Spinal cord (tissue), 10 donors: ENCODE results near the gene EXOSC6. TPM values are rescaled to one million over a fixed set of nuclear protein-coding genes. Genes with fewer than 3 reads are reported as not detected.
"Not testable (repeated sequence)": the region's sequence is repeated elsewhere in the genome, so short reads cannot be mapped to it uniquely, and the experiment has no call there.

Experiments used
- DNase-seq, 6 donors: peaks; one replicate each; pipeline versions ENCODE4 v3.0.0 to v3.0.0-alpha.2; 2013 to 2015; ENCODE audit warnings: low spot score in 6 of 6, low read depth in 4 of 6
- H3K27ac ChIP-seq: one replicate; pipeline ENCODE4 v1.5.1; 2013; ENCODE audit warnings: low read depth, low read length, control low read depth
- H3K27me3 ChIP-seq: one replicate; pipeline ENCODE4 v1.6.1; 2013; ENCODE audit warnings: low read length; ENCODE audit not compliant: control insufficient read depth, insufficient read depth
- H3K36me3 ChIP-seq: one replicate; pipeline ENCODE4 v1.6.1; 2013; ENCODE audit warnings: low read length; ENCODE audit not compliant: control insufficient read depth, insufficient read depth
- H3K4me1 ChIP-seq: one replicate; pipeline ENCODE4 v1.6.1; 2013; ENCODE audit warnings: low read length; ENCODE audit not compliant: control insufficient read depth, insufficient read depth
- H3K4me3 ChIP-seq: one replicate; pipeline ENCODE4 v1.5.1; 2013; ENCODE audit warnings: low read depth, low read length, control low read depth
- H3K9me3 ChIP-seq: one replicate; pipeline ENCODE4 v1.6.1; 2013; ENCODE audit warnings: low read length; ENCODE audit not compliant: control insufficient read depth, insufficient read depth
- WGBS: methylation state at CpG from one replicate; pipeline ENCODE4 v1.1.5; 2013; ENCODE audit warnings: missing lambda C conversion rate; ENCODE audit not compliant: insufficient coverage; 5-methylcytosine and 5-hydroxymethylcytosine counted together
- polyA plus RNA-seq, 2 donors: library from polyadenylated mRNA; unstranded; fragments of 120-200 nt; gene quantifications; one replicate each; pipeline ENCODE4 v1.2.1, GENCODE V29; 2013; ENCODE audit not compliant: insufficient read length in 2 of 2
- total RNA-seq, 2 donors: library from RNA; depleted of rRNA in 1 of 2; stranded (reverse); fragments of 120-200 nt in 1 of 2; fragments of >200 nt in 1 of 2; gene quantifications; one replicate each; pipeline versions ENCODE4 v1.2.3 to v1.2.4, GENCODE V29; 2013 to 2014
- donor health status: healthy.

The EXOSC6 gene
- total and polyA plus RNA-seq, 4 donors, result 26.5 to 58.0 (median 28.8) TPM

GRCh38 chr16:70257391-70257790 is 5.7 kb upstream of the EXOSC6 start:
- no peak for DNase-seq
- Histone ChIP-seq H3K4me3 (no peak overlapping the region), H3K4me1 (peaks cover 4% of the 10 kb centered on the region), H3K27me3 (no peaks in the 10 kb centered on the region), H3K9me3 (no peaks in the 10 kb centered on the region), H3K36me3 (peaks cover 100% of the 10 kb centered on the region), H3K27ac (no peak overlapping the region)
- 80% methylated on average over 1 of the region's 4 CpGs for WGBS

DNA sequence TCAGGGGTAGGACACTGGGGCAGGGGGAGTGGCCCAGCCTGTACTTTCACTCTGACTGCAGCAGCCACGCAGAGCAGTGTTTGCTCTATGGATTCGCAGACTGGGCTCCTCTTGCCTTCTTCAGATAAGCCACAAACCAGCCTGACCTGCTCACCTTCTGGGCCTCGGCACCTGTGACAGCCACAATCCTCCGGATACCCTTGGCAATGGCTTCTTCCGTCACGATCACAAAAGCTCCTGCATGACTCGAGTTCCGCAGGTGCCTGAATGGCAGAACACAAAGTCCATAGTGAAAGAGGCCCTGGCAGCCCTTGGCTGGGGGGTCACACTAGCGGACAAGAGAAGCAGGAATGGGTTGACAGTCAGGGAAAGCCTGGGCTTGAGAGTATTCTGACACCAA is 3.8 kb upstream of the EXOSC6 start:
- peaks cover 12% of the 10 kb centered on the region for H3K4me1 ChIP-seq

GRCh38 chr16:70254965-70255286 is 3.2 kb upstream of the EXOSC6 start:
- Histone ChIP-seq H3K27me3 (no peaks in the 10 kb centered on the region), H3K36me3 (peaks cover 83% of the 10 kb centered on the region), H3K4me1 (peaks cover 17% of the 10 kb centered on the region), H3K27ac (no peak overlapping the region), H3K4me3 (no peak overlapping the region), H3K9me3 (no peaks in the 10 kb centered on the region)
- 92% methylated on average over 1 of the region's 12 CpGs for WGBS
- DNase-seq, result no peak

More for the DNA sequence above, 3.8 kb upstream of the EXOSC6 start:
- H3K27ac ChIP-seq, result no peak overlapping the region
- H3K4me3 ChIP-seq, result no peak overlapping the region
- peaks cover 90% of the 10 kb centered on the region for H3K36me3 ChIP-seq
- no peaks in the 10 kb centered on the region for H3K9me3 ChIP-seq
- WGBS, result 93% methylated on average over 9 of the region's 9 CpGs
- DNase-seq, result no peak
- no peaks in the 10 kb centered on the region for H3K27me3 ChIP-seq

DNA sequence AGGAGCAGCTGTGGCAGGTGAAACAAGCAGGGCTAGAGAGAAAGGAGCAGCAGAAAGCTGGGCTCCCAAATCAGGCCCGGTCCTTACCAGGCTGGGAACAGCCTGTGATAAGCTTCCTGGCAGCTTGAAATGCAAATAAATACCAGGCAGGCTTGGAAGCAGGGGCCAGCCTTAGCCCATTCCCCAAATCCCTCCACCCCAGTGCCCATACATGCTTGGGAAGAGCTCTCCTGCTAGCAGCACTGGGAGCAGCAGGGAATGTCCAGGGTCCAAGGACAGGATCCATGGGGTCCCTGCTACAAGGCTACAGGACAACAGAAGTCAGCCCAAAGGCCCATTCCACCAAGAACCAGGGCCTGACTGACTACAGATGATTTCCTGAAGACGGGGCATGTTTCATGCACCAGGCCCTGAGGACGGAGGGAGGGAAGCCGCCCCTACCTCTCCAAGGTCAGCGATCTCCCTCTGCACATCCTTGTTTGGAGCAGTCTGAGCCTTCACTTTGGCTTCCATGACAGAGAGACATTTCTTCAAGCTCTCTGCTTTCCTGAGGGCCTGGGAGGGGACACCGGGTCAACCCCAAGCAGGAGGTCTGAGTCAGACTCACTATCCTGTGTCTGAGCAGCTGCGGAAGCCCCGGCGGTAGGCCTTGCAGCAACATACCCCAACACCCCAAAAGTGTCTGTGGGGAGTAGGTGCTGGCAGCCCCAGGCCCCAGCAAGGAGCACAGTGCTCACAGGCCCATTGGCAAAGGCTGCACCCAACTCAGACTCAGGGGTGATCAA is 2.6 kb upstream of the EXOSC6 start:
- WGBS, result 98% methylated on average over 6 of the region's 9 CpGs
- Histone ChIP-seq H3K27me3 (no peaks in the 10 kb centered on the region), H3K4me3 (no peak overlapping the region), H3K27ac (no peak overlapping the region), H3K9me3 (no peaks in the 10 kb centered on the region), H3K36me3 (peaks cover 78% of the 10 kb centered on the region), H3K4me1 (peaks cover 21% of the 10 kb centered on the region)
- DNase-seq, result no peak

GRCh38 chr16:70253291-70254106 is 1.8 kb upstream of the EXOSC6 start:
- Histone ChIP-seq H3K36me3 (peaks cover 69% of the 10 kb centered on the region), H3K9me3 (no peaks in the 10 kb centered on the region), H3K27me3 (no peaks in the 10 kb centered on the region), H3K4me3 (no peak overlapping the region), H3K4me1 (peaks cover 21% of the 10 kb centered on the region), H3K27ac (no peak overlapping the region)
- 85% methylated on average over 16 of the region's 16 CpGs for WGBS
- peak in 2 of 6 donors; percentile 29 to 46 for DNase-seq

DNA sequence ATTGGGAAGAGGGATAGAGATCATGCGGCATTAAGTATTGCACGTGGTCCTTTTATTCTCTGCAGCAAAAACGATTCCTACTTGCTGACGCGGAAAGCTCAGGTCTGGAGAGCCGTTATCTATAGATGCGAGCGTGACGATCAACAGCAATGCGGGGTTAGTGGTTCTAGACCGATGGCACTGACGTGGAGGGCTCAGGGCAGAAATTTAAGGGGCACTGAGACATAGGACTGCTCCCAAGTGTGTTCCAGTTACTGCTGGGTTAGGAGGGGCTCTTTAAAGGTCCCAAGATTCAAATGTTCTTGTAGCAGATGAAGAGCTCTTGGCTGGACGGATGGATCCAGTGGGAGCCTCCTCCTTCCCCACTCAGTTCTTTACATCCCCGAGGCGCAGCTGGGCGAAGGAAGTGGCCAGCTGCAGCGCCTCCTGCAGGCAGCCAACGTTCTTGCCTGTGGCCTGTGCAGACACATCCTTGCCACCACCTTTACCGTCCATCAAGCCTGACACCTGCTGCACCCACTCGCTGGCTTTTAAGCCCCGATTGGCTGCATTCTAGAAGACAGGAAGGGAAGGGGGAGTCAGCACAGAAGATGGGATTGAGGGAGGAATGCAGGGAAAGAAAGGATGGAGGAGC is 732 bp upstream of the EXOSC6 start:
- DNase-seq, result peak in 1 of 6 donors; percentile 26
- Histone ChIP-seq H3K27me3 (no peaks in the 10 kb centered on the region), H3K4me1 (peaks cover 21% of the 10 kb centered on the region), H3K4me3 (no peak overlapping the region), H3K27ac (no peak overlapping the region), H3K9me3 (no peaks in the 10 kb centered on the region), H3K36me3 (peaks cover 59% of the 10 kb centered on the region)
- 74% methylated on average over 18 of the region's 21 CpGs for WGBS

DNA sequence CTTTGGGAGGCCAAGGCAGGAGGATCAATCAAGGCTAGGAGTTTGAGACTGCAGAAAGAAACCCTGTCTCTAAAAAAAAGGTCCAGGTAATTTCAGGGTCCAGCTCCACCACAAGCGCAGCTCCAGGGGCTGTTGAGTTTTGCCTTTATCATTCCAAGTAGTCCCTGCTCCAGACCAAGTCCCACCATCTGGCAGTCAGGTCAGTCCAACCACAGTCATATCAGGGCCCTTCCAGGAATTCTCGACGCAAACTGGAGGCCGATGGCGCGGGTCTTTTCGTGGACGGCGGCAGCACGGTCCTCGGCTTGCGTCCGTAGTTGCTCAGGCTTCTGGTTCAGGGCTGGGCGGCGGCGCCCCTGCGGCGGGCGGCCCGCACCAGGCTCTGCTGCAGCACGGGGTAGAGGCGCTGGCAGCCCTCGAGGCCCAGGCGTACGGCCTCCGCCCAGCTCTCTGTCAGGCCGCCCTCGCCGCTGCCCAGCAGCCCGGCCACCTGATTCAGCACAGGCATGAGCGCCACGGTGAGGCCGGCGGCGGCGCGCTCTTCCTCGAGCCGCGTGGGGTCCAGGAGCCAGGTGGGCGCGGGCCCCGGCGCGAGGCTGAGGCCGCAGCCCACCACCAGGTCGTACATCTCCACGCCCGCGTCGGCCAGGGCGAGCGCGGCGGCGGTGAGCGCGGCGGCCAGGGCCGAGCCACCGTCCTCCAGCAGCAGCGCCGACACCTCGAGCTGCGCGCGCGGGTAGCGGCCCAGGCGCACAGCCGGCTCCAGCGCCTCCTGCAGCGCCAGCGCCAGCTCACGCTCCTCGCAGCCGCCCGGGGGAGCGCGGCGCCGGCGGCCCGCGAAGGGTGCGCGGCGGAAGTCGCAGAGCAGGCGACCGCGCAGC is 752 bp downstream of the EXOSC6 start:
- peaks cover 21% of the 10 kb centered on the region for H3K4me1 ChIP-seq
- H3K9me3 ChIP-seq, result no peaks in the 10 kb centered on the region
- H3K36me3 ChIP-seq, result peaks cover 44% of the 10 kb centered on the region
- no peak overlapping the region for H3K27ac ChIP-seq
- no peaks in the 10 kb centered on the region for H3K27me3 ChIP-seq
- peak overlapping the region; percentile 36 for H3K4me3 ChIP-seq
- WGBS, result under 1% methylated on average over 92 of the region's 92 CpGs
- DNase-seq, result peak in 2 of 6 donors; percentile 18 to 42

GRCh38 chr16:70249697-70250096 is 2.0 kb downstream of the EXOSC6 start:
- H3K27ac ChIP-seq, H3K9me3 ChIP-seq, H3K27me3 ChIP-seq, H3K4me3 ChIP-seq, DNase-seq: not testable (repeated sequence)
- Histone ChIP-seq H3K36me3 (peaks cover 31% of the 10 kb centered on the region), H3K4me1 (peaks cover 21% of the 10 kb centered on the region)
- no CpG with 5 or more reads among the region's 4 CpGs for WGBS

DNA sequence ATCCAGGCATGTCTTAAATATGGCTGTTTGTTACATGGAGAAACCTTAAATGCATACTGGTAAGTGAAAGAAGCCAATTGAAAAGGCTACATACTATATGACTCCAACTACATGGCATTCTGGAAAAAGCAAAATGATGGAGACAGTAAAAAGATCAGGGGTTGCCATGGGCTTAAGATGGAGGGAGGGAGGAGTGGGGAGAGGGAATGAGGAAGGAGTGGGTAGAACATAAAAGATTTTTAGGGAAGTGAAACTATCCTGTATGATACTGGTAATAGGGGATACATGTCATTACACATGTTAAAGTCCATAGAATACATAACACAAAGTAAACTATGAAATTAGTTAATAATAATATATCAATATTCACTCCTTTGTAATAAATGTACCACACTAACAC is 13.0 kb downstream of the EXOSC6 start:
- H3K27ac ChIP-seq, H3K36me3 ChIP-seq, H3K4me3 ChIP-seq, H3K4me1 ChIP-seq, H3K9me3 ChIP-seq, H3K27me3 ChIP-seq, DNase-seq: not testable (repeated sequence)
